Chondrocyte (in vitro differentiated cells): ENCODE results near the gene OR4K14. TPM values are rescaled to one million over a fixed set of nuclear protein-coding genes. Genes with fewer than 3 reads are reported as not detected.
"Not testable (repeated sequence)": the region's sequence is repeated elsewhere in the genome, so short reads cannot be mapped to it uniquely, and the experiment has no call there.

Experiments
- DNase-seq: peaks from one replicate; pipeline ENCODE4 v3.0.0; 2021; ENCODE audit warnings: mixed read lengths, low spot score
- H3K27ac Mint-ChIP-seq: one replicate; pipeline ENCODE4 v1.8.0; 2021; ENCODE audit warnings: mild to moderate bottlenecking, moderate library complexity, mixed read lengths; ENCODE audit not compliant: unreplicated experiment
- H3K27me3 Mint-ChIP-seq: 2 replicates; pipeline ENCODE4 v1.8.0; 2021; ENCODE audit warnings: low read depth, mixed read lengths
- H3K36me3 Mint-ChIP-seq: 2 replicates; pipeline ENCODE4 v1.8.0; 2021; ENCODE audit warnings: low read depth, mixed read lengths
- H3K4me1 Mint-ChIP-seq: 2 replicates; pipeline ENCODE4 v1.8.0; 2021; ENCODE audit warnings: low read depth, mild to moderate bottlenecking, mixed read lengths
- H3K4me3 Mint-ChIP-seq: one replicate; pipeline ENCODE4 v1.8.0; 2021; ENCODE audit warnings: mild to moderate bottlenecking, moderate library complexity, mixed read lengths; ENCODE audit not compliant: unreplicated experiment
- H3K9me3 Mint-ChIP-seq: 2 replicates; pipeline ENCODE4 v1.8.0; 2021; ENCODE audit warnings: low read depth, mixed read lengths
- total RNA-seq: library from RNA; stranded (reverse); gene quantifications from 3 replicates; pipeline ENCODE4 v1.2.1, GENCODE V29; 2021
- TF ChIP-seq, protein P1 (sequence below): fragments of 200-600 bp; sonication (generic); IDR thresholded peaks from 2 replicates; pipeline ENCODE4 v1.5.0; 2021; ENCODE audit warnings: antibody characterized with exemption, mild to moderate bottlenecking, moderate library complexity

The OR4K14 gene
- total RNA-seq, 1 donor from 2014 or later = not detected

DNA sequence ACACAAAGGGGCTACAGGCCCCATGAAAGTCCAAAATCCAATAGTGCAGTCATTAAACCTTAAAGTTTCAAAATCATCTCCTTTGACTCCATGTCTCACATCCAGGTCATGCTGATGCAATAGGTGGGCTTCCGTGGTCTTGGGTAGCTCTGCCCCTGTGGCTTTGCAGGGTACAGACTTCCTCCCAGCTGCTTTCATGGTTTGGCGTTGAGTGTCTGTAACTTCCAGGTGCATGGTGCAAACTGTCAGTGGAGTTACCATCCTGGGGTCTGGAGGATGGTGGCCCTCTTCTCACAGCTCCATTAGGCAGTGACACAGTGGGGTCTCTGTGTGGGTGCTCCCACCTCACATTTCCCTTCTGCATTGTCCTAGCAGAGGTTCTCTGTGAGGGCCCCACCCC, 25.7 kb downstream of the OR4K14 start:
- H3K4me3 Mint-ChIP-seq = no peak overlapping the region
- TF ChIP-seq, protein P1, sequence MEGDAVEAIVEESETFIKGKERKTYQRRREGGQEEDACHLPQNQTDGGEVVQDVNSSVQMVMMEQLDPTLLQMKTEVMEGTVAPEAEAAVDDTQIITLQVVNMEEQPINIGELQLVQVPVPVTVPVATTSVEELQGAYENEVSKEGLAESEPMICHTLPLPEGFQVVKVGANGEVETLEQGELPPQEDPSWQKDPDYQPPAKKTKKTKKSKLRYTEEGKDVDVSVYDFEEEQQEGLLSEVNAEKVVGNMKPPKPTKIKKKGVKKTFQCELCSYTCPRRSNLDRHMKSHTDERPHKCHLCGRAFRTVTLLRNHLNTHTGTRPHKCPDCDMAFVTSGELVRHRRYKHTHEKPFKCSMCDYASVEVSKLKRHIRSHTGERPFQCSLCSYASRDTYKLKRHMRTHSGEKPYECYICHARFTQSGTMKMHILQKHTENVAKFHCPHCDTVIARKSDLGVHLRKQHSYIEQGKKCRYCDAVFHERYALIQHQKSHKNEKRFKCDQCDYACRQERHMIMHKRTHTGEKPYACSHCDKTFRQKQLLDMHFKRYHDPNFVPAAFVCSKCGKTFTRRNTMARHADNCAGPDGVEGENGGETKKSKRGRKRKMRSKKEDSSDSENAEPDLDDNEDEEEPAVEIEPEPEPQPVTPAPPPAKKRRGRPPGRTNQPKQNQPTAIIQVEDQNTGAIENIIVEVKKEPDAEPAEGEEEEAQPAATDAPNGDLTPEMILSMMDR = no peak
- H3K27ac Mint-ChIP-seq = no peak overlapping the region
- no peaks in the 10 kb centered on the region for H3K27me3 Mint-ChIP-seq
- no peaks in the 10 kb centered on the region for H3K4me1 Mint-ChIP-seq
- H3K36me3 Mint-ChIP-seq = no peaks in the 10 kb centered on the region
- H3K9me3 Mint-ChIP-seq = peaks cover 66% of the 10 kb centered on the region
- no peak for DNase-seq

DNA sequence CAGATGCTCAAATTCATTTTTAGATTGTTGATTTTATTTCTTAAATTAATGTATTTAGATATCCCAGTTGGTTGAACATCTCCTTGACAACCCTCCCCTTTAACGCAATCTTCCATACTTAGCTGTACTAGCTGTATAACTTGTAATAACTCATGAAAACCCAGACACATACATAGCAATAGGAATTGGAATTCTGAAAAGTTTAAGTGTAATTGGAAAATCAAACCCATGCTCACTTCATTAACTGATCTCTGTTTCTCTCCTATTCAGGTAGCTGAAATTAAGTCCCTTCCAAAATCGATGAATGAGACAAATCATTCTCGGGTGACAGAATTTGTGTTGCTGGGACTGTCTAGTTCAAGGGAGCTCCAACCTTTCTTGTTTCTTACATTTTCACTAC, 43.8 kb downstream of the OR4K14 start, which contains the start of gene OR4K15:
TSS of gene OR4K15 (plus strand) at position 301 of the 400 bp plus-strand sequence. CDS start at position 301, 0 bp downstream.
- H3K4me1 Mint-ChIP-seq = no peaks in the 10 kb centered on the region
- no peaks in the 10 kb centered on the region for H3K36me3 Mint-ChIP-seq
- TF ChIP-seq, protein P1 = no peak
- peaks cover 42% of the 10 kb centered on the region for H3K9me3 Mint-ChIP-seq
- no peaks in the 10 kb centered on the region for H3K27me3 Mint-ChIP-seq
- DNase-seq = no peak
- no peak within 1 kb of the TSS for H3K4me3 Mint-ChIP-seq
- H3K27ac Mint-ChIP-seq = no peak within 1 kb of the TSS

- Mint-ChIP-seq H3K4me3 (no peak overlapping the region), H3K27me3 (no peaks in the 10 kb centered on the region), H3K27ac (no peak overlapping the region), H3K36me3 (no peaks in the 10 kb centered on the region), H3K4me1 (no peaks in the 10 kb centered on the region), H3K9me3 (peaks cover 37% of the 10 kb centered on the region)
- no peak for DNase-seq
- TF ChIP-seq, protein P1 = no peak
Observed at GRCh38 chr14:19974844-19975243, 44.3 kb downstream of the OR4K14 start.

GRCh38 chr14:19969735-19970134, 49.4 kb downstream of the OR4K14 start:
- H3K27ac Mint-ChIP-seq, H3K4me3 Mint-ChIP-seq, DNase-seq, H3K36me3 Mint-ChIP-seq, H3K27me3 Mint-ChIP-seq, H3K4me1 Mint-ChIP-seq: not testable (repeated sequence)
- H3K9me3 Mint-ChIP-seq = peaks cover 42% of the 10 kb centered on the region

Other genes starting within 250 kb of the OR4K14 start
- gene OR4M1, start 245.8 kb downstream of the OR4K14 start, total RNA-seq = not detected in 3 replicates
- gene OR4N2, start 215.5 kb downstream of the OR4K14 start, total RNA-seq = not detected in 3 replicates
- gene OR4K2, start 144.2 kb downstream of the OR4K14 start, total RNA-seq = not detected in 3 replicates
- gene OR4K5, start 98.7 kb downstream of the OR4K14 start, total RNA-seq = not detected in 3 replicates
- gene OR4K1, start 88.4 kb downstream of the OR4K14 start, total RNA-seq = not detected in 3 replicates
- not detected in 3 replicates for gene OR4K15, start 43.7 kb downstream of the OR4K14 start, total RNA-seq
- gene OR4Q2, start 17.1 kb downstream of the OR4K14 start, total RNA-seq = not detected in 3 replicates
- gene OR4K13, start 16.7 kb upstream of the OR4K14 start, total RNA-seq = not detected in 3 replicates
- gene OR4L1, start 40.7 kb upstream of the OR4K14 start, total RNA-seq = not detected in 3 replicates
- not detected in 3 replicates for gene OR4K17, start 91.4 kb upstream of the OR4K14 start, total RNA-seq
- gene OR4N5, start 119.5 kb upstream of the OR4K14 start, total RNA-seq = not detected in 3 replicates
- not detected in 3 replicates for gene OR11G2, start 171.6 kb upstream of the OR4K14 start, total RNA-seq
- gene OR11H6, start 204.4 kb upstream of the OR4K14 start, total RNA-seq = not detected in 3 replicates
- gene OR11H7, start 209.7 kb upstream of the OR4K14 start, total RNA-seq = not detected in 3 replicates
- gene OR11H4, start 220.0 kb upstream of the OR4K14 start, total RNA-seq = not detected in 3 replicates